AG04450 (cell line): Measurements from ENCODE around the gene SOX14. TPM values are rescaled to one million over a fixed set of nuclear protein-coding genes. Genes with fewer than 3 reads are reported as not detected.

Experiments used
- CTCF ChIA-PET: fragments of 300-600, 350-600 bp; formaldehyde crosslinking; extraction: SDS; loops from one replicate; lab custom pipeline; 2022; ENCODE audit warnings: antibody characterized with exemption, inconsistent platforms; lab: Charles Lee
- POLR2A ChIA-PET: fragments of 350-600 bp; formaldehyde crosslinking; extraction: SDS; loops from one replicate; lab custom pipeline; 2021; ENCODE audit warnings: antibody characterized with exemption, inconsistent platforms; lab: Yijun Ruan, JAX
- DNase-seq: peaks from one replicate; pipeline ENCODE4 v3.0.0-alpha.2; 2011; ENCODE audit warnings: low read depth, low spot score
- H3K27ac ChIP-seq: one replicate; pipeline ENCODE4 v1.5.1; 2012; ENCODE audit warnings: low read depth, low read length, control low read depth
- H3K27me3 ChIP-seq: one replicate; pipeline ENCODE4 v1.6.0; 2012; ENCODE audit warnings: low read length; ENCODE audit not compliant: control insufficient read depth, insufficient read depth
- H3K4me3 ChIP-seq: 2 replicates; pipeline ENCODE4 v1.5.1; 2011; ENCODE audit warnings: mild to moderate bottlenecking, low read depth, low read length, control low read depth
- H3K9me3 ChIP-seq: 2 replicates; pipeline ENCODE4 v1.5.1; 2012; ENCODE audit warnings: low read length; ENCODE audit not compliant: control insufficient read depth, insufficient read depth
- CTCF ChIP-seq: IDR thresholded peaks from 2 replicates; pipeline ENCODE4 v1.5.1; 2011; ENCODE audit warnings: low read depth, low read length, control low read depth, inconsistent platforms
- polyA minus RNA-seq: library from RNA; depleted of rRNA, polyadenylated mRNA; stranded (reverse); fragments of >200 nt; gene quantifications from 2 replicates; pipeline ENCODE4 v1.2.3, GENCODE V29; 2011; rRNA and poly(A)+ RNA removed
- polyA plus RNA-seq: library from polyadenylated mRNA; depleted of rRNA; stranded (reverse); fragments of >200 nt; gene quantifications from 2 replicates; pipeline ENCODE4 v1.2.3, GENCODE V29; 2011; rRNA removed

Gene SOX14
- polyA plus RNA-seq, result not detected in 2 replicates
- polyA minus RNA-seq, result not detected in 2 replicates

- DNase-seq, result no peak
- H3K27ac ChIP-seq, result no peak within 1 kb of the TSS
- POLR2A ChIA-PET, result no interaction called here
- H3K4me3 ChIP-seq, result no peak within 1 kb of the TSS
- CTCF ChIA-PET, result no interaction called here
- H3K27me3 ChIP-seq, result peaks cover 87% of the 10 kb centered on the region
- TF ChIP-seq CTCF, result no peak
- peaks cover 7% of the 10 kb centered on the region; the same call in 1 of the 2 replicates for H3K9me3 ChIP-seq
Measured at GRCh38 chr3:137764001-137764433, at the start of gene SOX14. Gene SOX14 (plus strand): TSS chr3:137764315. CDS start chr3:137764785, 470 bp downstream.

GRCh38 chr3:137714551-137714950, 49.6 kb upstream of the SOX14 start:
- no peak overlapping the region for H3K4me3 ChIP-seq
- H3K9me3 ChIP-seq, result peaks cover 14% of the 10 kb centered on the region
- no peak for DNase-seq
- POLR2A ChIA-PET, result no interaction called here
- H3K27me3 ChIP-seq, result no peaks in the 10 kb centered on the region
- no peak overlapping the region for H3K27ac ChIP-seq
- CTCF ChIA-PET, result no interaction called here
- TF ChIP-seq CTCF, result no peak

GRCh38 chr3:137724240-137724639, 39.9 kb upstream of the SOX14 start:
- TF ChIP-seq CTCF, result no peak

GRCh38 chr3:137737208-137737607, 26.9 kb upstream of the SOX14 start:
- CTCF ChIA-PET, result no interaction called here

More at GRCh38 chr3:137724240-137724639, 39.9 kb upstream of the SOX14 start:
- ChIA-PET POLR2A (no interaction called here), CTCF (no interaction called here)
- no peaks in the 10 kb centered on the region for H3K27me3 ChIP-seq
- no peak for DNase-seq
- H3K9me3 ChIP-seq, result peaks cover 3% of the 10 kb centered on the region
- H3K4me3 ChIP-seq, result no peak overlapping the region
- H3K27ac ChIP-seq, result no peak overlapping the region

More at GRCh38 chr3:137737208-137737607, 26.9 kb upstream of the SOX14 start:
- Histone ChIP-seq H3K9me3 (no peaks in the 10 kb centered on the region; the same call in 1 of the 2 replicates), H3K4me3 (no peak overlapping the region), H3K27ac (no peak overlapping the region), H3K27me3 (no peaks in the 10 kb centered on the region)
- POLR2A ChIA-PET, result no interaction called here
- TF ChIP-seq CTCF, result no peak
- no peak for DNase-seq
